SU-DHL-6 (cell line): ENCODE results near the gene SNRNP200.

ENCODE experiments used
- H2AFZ ChIP-seq: fragments of 200-600 bp; sonication (generic); 2 replicates; pipeline ENCODE4 v1.6.1; 2014; ENCODE audit warnings: low read depth, mild to moderate bottlenecking, moderate library complexity, mixed read lengths, antibody characterized with exemption, low read length; ENCODE audit not compliant: severe bottlenecking
- H3F3A ChIP-seq: fragments of 200-600 bp; shearing (Covaris generic); 2 replicates; pipeline ENCODE4 v1.6.0; 2016; ENCODE audit warnings: antibody characterized with exemption, mild to moderate bottlenecking; ENCODE audit not compliant: insufficient read depth
- H3K27ac ChIP-seq: fragments of 200-600 bp; sonication (generic); 2 replicates; pipeline ENCODE4 v1.5.1; 2016; ENCODE audit warnings: low read depth, mild to moderate bottlenecking, low read length, moderate library complexity, mixed read lengths
- H3K27me3 ChIP-seq: fragments of 200-600 bp; sonication (generic), shearing (Covaris generic); 2 replicates; pipeline ENCODE4 v1.6.0; 2014; ENCODE audit warnings: mild to moderate bottlenecking, low read length
- H3K36me3 ChIP-seq: fragments of 200-600 bp; sonication (generic); 2 replicates; pipeline ENCODE4 v1.6.1; 2014; ENCODE audit warnings: mild to moderate bottlenecking, low read length, mixed read lengths
- H3K4me2 ChIP-seq: fragments of 300-600, 200-600 bp; shearing (Covaris generic), sonication (generic); 2 replicates; pipeline ENCODE4 v1.6.0; 2014; ENCODE audit warnings: low read length, low read depth, mild to moderate bottlenecking; ENCODE audit not compliant: poor library complexity, severe bottlenecking
- H3K4me3 ChIP-seq: fragments of 200-600 bp; sonication (generic); 2 replicates; pipeline ENCODE4 v1.5.1; 2014; ENCODE audit warnings: antibody characterized with exemption, low read length, mild to moderate bottlenecking, mixed read lengths; ENCODE audit not compliant: insufficient read depth, poor library complexity, severe bottlenecking
- H3K79me2 ChIP-seq: fragments of 200-600 bp; sonication (generic); 2 replicates; pipeline ENCODE4 v1.6.1; 2014; ENCODE audit warnings: mild to moderate bottlenecking, low read length, moderate library complexity; ENCODE audit not compliant: insufficient read depth
- H3K9ac ChIP-seq: fragments of 200-600 bp; sonication (generic); 2 replicates; pipeline ENCODE4 v1.7.0; 2014; ENCODE audit warnings: mild to moderate bottlenecking, low read length
- H3K9me2 ChIP-seq: fragments of 200-600 bp; sonication (generic); replicated peaks from 2 replicates; pipeline ENCODE4 v1.6.1; 2014; ENCODE audit warnings: low read length; ENCODE audit not compliant: insufficient read depth
- H3K9me3 ChIP-seq: fragments of 200-600 bp; sonication (generic); 2 replicates; pipeline ENCODE4 v1.6.1; 2014; ENCODE audit warnings: low read length, mixed read lengths; ENCODE audit not compliant: insufficient read depth
- H4K20me1 ChIP-seq: fragments of 200-600 bp; sonication (generic); 2 replicates; pipeline ENCODE4 v1.6.1; 2014; ENCODE audit warnings: low read depth, mild to moderate bottlenecking, antibody characterized with exemption, low read length, moderate library complexity, mixed read lengths
- EZH2phosphoT487 ChIP-seq: fragments of 200-600 bp; sonication (generic), shearing (Covaris generic); conservative IDR thresholded peaks from 2 replicates; pipeline ENCODE4 v1.6.1; 2018; ENCODE audit warnings: mild to moderate bottlenecking, antibody characterized with exemption, low read length, moderate library complexity, mixed read lengths
- TF ChIP-seq, protein P1 (sequence below): fragments of 200-600 bp; sonication (generic); IDR thresholded peaks from one replicate; pipeline ENCODE4 v1.5.1; 2017; ENCODE audit warnings: antibody characterized with exemption, mild to moderate bottlenecking, low read length, moderate library complexity; ENCODE audit not compliant: insufficient read depth, poor library complexity, severe bottlenecking

Gene SNRNP200

DNA sequence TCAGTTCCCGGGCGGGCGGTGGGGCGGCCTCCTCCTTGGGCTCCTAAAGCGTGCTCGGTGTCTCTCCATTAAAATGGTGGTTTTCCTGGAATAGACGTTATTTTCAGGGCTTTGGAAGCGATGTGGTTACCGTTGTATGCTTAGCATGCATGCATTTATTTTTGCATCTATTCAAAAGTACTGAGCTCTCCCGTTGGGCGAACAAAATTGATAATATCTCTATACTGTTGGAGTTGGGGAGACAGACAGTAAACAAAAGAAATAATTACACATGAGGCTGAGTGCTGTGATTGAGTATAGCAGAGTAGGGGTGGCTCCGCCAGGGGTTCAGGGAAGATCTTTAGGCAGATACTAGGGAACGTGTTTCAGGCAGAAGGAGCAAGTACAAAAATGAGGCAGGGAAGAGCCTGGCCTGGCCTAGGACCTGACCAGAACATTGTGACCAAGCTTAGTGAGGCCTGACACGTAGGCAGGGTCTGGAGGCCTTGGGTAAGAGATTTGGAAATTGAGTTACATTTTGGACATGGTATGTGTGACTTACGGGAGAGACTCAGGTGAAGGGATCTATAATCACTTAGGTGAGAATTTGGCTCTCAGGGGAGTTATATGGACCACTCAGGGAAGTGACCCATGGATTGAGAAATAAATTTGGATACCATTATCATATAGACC, 30.9 kb upstream of the SNRNP200 start:
- H3K9me3 ChIP-seq = no peaks in the 10 kb centered on the region
- H3K79me2 ChIP-seq = peaks cover 60% of the 10 kb centered on the region
- peak overlapping the region; percentile 86 for H3K9ac ChIP-seq
- no peaks in the 10 kb centered on the region for H3K27me3 ChIP-seq
- H2AFZ ChIP-seq = no peak overlapping the region
- H3K4me3 ChIP-seq = peak overlapping the region; percentile 74
- TF ChIP-seq, protein P1, sequence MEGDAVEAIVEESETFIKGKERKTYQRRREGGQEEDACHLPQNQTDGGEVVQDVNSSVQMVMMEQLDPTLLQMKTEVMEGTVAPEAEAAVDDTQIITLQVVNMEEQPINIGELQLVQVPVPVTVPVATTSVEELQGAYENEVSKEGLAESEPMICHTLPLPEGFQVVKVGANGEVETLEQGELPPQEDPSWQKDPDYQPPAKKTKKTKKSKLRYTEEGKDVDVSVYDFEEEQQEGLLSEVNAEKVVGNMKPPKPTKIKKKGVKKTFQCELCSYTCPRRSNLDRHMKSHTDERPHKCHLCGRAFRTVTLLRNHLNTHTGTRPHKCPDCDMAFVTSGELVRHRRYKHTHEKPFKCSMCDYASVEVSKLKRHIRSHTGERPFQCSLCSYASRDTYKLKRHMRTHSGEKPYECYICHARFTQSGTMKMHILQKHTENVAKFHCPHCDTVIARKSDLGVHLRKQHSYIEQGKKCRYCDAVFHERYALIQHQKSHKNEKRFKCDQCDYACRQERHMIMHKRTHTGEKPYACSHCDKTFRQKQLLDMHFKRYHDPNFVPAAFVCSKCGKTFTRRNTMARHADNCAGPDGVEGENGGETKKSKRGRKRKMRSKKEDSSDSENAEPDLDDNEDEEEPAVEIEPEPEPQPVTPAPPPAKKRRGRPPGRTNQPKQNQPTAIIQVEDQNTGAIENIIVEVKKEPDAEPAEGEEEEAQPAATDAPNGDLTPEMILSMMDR = no peak
- no peak for TF ChIP-seq EZH2phosphoT487
- 0 out of 2 replicates have a peak, but pooled peaks cover 3% of the 10 kb centered on the region for H4K20me1 ChIP-seq
- peak overlapping the region; percentile 77 for H3K4me2 ChIP-seq
- H3K9me2 ChIP-seq = no peaks in the 10 kb centered on the region
- no peaks in the 10 kb centered on the region for H3K36me3 ChIP-seq
- H3F3A ChIP-seq = peaks cover 14% of the 10 kb centered on the region
- peak overlapping the region; percentile 88 for H3K27ac ChIP-seq

DNA sequence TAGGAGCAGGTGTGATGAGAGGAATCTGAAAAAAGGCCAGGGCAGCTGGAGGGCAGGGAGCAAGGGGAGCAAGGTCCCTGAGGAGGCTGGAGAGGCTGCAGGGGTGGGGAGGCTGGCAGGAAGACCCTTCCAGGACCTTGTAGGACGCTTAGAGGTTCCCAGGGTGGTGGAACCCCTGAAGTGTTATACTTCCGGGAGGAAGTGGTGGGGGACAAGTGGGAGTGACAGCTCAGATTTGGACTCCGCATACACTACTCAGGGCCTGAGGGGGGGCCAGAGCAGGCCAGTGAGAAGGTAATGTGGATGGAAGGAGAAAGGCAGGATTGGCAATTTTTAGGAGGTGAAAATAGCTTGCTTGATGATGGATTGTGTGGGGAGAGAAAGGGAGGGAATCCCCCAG, 28.4 kb upstream of the SNRNP200 start:
- Histone ChIP-seq H2AFZ (no peak overlapping the region), H3K79me2 (peaks cover 44% of the 10 kb centered on the region), H3K36me3 (no peaks in the 10 kb centered on the region), H3K27ac (peak overlapping the region; percentile 23), H4K20me1 (no peaks in the 10 kb centered on the region), H3K9me3 (no peaks in the 10 kb centered on the region), H3F3A (peaks cover 15% of the 10 kb centered on the region), H3K4me2 (peak overlapping the region; percentile 12), H3K9me2 (no peaks in the 10 kb centered on the region), H3K9ac (no peak overlapping the region), H3K4me3 (no peak overlapping the region), H3K27me3 (no peaks in the 10 kb centered on the region)
- no peak for TF ChIP-seq EZH2phosphoT487
- TF ChIP-seq, protein P1 = no peak

DNA sequence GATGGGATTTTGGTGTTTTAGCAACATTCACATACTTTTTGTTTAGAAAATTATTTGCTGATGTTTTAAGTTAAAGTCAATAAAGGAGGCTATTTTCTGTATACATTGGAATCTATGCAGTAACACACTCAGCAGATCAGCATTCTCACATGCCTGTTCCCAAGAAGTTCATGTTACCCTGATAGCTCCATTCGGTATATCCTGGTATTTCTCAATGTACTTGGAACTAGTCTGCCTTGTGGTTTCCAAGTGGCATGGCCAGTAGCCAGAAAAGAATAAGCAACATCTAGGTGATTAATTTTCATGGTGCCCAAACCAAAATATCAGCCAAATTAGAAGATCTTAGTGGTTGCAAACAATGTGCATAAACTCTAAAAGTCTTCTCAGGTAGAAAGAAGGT, 25.1 kb upstream of the SNRNP200 start:
- Histone ChIP-seq H3K27ac (no peak overlapping the region), H3K36me3 (0 out of 2 replicates have a peak, but pooled peaks cover 3% of the 10 kb centered on the region), H2AFZ (no peak overlapping the region), H3K79me2 (peaks cover 48% of the 10 kb centered on the region), H3K4me3 (no peak overlapping the region), H3K27me3 (no peaks in the 10 kb centered on the region), H3K9me3 (no peaks in the 10 kb centered on the region), H3K9ac (no peak overlapping the region), H3F3A (peaks cover 15% of the 10 kb centered on the region), H4K20me1 (no peaks in the 10 kb centered on the region), H3K4me2 (no peak overlapping the region), H3K9me2 (no peaks in the 10 kb centered on the region)
- TF ChIP-seq, protein P1 = no peak
- TF ChIP-seq EZH2phosphoT487 = no peak
